GM18951 (cell line): ENCODE measurements around the gene COPS8.

Experiments
- POLR2A ChIP-seq: IDR thresholded peaks from 4 replicates; pipeline ENCODE4 v1.6.1; 2011; ENCODE audit warnings: mild to moderate bottlenecking; ENCODE audit not compliant: insufficient read length, insufficient read depth; ENCODE audit errors: extremely low read depth
- in situ Hi-C: fragments of 300-500 bp; cut with MboI; formaldehyde crosslinking; loops from one replicate; pipeline ENCODE4 v1.12.0; 2022; ENCODE audit warnings: low sequenced_read_pairs, mixed read lengths, inconsistent platforms; ENCODE audit not compliant: unreplicated experiment

COPS8 gene

GRCh38 chr2:237058423-237058822, 27.3 kb upstream of the COPS8 start:
- no peak for TF ChIP-seq POLR2A
- in situ Hi-C loops, result loop anchor here (10.0 kb wide), 1 partner anchor 544 kb away; no protein-coding TSS in a partner anchor

- no peak for TF ChIP-seq POLR2A
- in situ Hi-C loops, result loop anchor here (10.0 kb wide), 1 partner anchor 545 kb away; no protein-coding TSS in a partner anchor
Measured at GRCh38 chr2:237059155-237059875, 26.4 kb upstream of the COPS8 start.

DNA sequence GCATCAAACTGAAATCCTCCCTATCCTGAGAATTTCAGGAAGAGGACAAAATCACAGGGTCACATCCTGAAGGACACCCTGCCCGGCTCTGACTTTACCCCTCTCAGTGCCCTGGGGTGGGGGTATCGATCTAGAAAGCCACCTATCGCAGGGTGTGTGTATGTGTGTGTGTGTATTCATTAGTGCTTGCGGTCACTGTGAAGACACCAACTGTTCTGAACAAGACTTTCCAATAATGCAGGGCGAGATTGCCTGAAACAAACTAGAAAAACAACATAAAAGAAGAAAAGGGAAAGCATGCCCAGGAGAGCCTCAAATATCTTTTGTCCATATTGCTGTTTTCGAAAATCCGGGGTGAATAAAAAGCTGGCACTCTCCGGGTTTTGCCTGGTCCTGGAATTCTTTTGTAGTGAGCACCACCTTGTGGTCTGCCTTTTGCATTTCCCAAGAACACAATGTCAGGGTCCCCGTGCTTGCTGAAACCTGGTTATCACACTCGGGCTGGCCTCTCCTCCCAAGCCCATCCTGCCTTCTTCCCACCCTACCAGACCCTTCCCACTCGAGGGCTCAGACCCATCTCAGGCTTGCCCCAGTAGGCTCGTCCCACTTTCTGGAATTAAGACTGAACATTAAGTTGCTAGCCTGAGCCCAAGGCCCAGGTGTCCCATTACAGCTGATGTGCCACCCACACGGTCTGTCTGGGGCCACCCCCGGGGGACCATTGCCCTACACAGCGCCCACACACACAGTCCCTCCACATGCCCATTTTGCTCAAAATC, 25.0 kb upstream of the COPS8 start:
- no peak for TF ChIP-seq POLR2A
- in situ Hi-C loops, result no loop called here

DNA sequence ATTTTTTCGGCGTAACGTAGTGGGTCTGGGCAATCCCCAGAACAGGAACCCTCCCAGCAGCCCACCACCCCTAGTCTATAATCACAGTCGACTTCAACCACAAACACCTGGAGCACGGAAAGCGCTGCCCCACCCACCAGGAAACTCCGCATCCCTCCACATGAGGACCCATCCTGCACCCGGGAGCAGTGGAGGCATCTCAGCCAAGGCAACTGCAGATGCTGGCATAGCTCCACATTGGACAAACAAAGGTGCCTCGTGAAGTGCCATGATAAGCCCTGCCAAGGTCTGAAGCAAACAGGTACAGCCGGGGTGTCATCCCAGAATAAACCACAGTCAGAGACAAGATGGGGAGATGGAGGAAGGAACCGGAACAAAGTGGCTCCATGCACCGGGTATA, 24.3 kb upstream of the COPS8 start:
- TF ChIP-seq POLR2A, result no peak
- in situ Hi-C loops, result no loop called here

DNA sequence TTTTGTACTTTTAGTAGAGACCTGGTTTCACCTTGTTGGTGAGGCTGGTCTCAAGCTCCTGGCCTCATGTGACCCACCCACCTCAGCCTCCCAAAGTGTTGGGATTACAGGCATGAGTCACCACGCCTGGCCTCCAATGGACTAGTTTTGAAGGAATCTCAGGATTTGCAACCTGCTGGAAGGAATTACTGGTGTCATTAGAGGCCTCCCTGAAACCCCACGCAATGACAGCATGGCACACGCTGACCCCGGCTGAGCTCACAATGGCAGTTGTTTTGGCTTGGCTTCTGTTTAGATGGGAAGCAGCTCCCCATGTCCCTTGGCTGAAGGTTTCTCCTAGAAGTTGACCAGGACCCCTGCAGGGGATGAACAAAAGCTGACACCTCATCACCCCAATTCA, 23.1 kb upstream of the COPS8 start:
- no peak for TF ChIP-seq POLR2A
- in situ Hi-C loops, result no loop called here

GRCh38 chr2:237064203-237065070, 21.3 kb upstream of the COPS8 start:
- in situ Hi-C loops, result no loop called here
- TF ChIP-seq POLR2A, result no peak

- in situ Hi-C loops, result no loop called here
- TF ChIP-seq POLR2A, result no peak
Measured at GRCh38 chr2:237065071-237065377, 20.7 kb upstream of the COPS8 start.

DNA sequence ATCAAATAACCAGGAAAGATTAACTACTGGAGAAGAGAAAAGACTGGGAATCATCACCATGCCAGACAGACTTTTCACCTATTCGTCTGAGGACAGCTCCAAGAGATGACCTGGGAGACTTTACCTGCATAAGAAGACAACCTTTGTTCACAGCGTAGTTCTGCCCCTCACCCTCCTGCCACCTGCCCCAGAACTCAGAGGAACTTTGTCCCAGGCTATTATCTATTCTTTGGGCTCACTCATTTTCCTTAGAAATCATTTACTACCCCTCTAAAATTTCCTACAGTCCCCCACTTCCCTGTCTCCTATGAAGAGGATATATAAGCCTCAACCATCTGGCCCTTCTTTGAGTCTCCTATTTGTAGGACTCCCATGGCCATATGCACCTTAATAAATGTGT, 19.3 kb upstream of the COPS8 start:
- no peak for TF ChIP-seq POLR2A
- in situ Hi-C loops, result no loop called here

DNA sequence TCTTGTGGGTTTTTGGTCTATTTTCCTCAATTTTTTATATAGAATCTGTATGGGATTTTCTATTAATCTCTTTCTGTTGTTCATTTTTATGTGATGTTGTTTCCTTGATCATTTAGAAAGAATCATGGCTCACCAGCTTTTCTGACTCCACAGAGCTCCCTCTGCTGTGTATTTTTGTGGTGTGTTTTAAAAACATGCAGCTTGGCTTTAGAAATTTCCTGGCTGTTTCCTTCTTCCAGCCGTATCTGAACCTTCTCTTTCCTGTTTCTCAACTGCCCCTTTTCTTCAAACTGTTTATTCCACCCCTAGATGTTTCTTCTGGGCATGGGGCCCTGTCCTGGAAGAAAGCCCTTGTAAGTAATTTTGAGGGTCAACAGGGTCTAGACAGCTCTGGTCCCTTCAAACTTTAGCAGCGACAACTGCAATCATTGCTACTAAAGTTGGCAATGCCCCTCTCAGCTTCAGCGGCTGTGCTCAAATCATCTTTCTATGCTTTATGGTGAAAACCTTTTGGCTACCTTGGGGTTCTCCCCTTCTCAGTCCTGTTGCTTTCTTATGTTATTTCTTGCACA, 17.6 kb upstream of the COPS8 start:
- in situ Hi-C loops, result no loop called here
- TF ChIP-seq POLR2A, result no peak

DNA sequence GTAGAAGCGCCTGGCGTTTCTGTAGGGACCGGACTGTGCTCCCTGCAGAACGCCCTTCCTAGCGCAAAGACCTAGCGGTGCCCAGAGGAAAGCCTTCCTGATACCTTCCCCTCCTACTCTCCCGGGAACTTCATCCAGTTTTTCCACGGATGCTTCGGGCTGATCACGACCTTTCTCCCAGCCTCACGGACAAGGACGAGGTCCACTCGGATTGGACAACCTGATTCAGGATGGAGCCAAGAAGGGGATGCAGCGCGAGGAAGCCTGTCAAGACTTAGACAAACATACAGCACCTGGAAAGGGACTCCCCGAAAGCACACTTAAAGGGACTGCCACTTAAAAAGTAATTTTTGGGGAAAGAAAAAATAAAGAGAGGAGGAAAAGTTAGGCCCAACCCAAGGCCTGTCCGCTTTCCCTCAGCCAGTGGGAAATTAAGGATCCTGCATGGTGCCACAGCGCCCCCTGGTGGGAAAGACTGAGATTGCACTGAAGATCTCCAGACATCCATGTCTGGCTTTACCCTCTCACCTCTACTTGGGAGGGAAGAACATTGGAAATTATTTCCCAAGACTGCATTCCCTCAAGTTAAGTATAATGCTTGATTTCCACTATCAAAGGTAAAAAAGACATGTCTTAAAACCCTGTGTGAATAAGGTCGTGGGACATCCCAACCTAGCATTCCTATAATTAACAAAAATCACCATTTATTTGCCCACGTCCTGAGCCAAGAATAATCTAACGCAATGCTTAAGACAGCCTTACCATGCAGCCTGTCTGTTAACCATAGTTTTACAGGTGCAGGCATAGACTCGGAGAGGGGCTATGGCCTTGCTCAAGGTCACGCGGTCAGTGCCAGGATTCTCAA, 13.4 kb upstream of the COPS8 start:
- TF ChIP-seq POLR2A, result no peak

DNA sequence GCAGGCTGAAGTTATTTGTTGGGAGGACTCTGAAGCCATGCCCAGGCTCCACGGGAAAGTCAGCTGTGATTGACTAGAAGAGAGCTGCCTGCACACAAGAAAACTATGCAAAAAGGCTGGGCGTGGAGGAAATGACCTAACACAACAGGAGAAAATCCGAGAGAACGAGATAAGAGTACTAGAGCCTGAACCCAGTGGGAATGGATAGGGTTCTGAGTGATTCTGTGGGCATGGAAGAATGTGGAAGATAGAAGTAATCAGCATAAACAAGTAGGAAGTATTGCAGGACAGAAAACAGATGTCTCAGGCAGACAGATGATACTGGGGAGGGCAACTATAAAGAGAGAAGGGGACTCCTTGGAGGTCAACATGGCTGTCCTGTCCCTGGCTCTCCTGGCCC, 12.1 kb upstream of the COPS8 start:
- no peak for TF ChIP-seq POLR2A
- in situ Hi-C loops, result loop anchor here (5.0 kb wide), 1 partner anchor 726 kb away; no protein-coding TSS in a partner anchor

More for the DNA sequence above, 13.4 kb upstream of the COPS8 start:
- in situ Hi-C loops, result loop anchor here (5.0 kb wide), 1 partner anchor 725 kb away; no protein-coding TSS in a partner anchor
